A549 (cell line): Measurements from ENCODE around the gene DACT2. TPM values are rescaled to one million over a fixed set of nuclear protein-coding genes. Genes with fewer than 3 reads are reported as not detected.

Experiments used
- ATAC-seq, 2 experiments: fragments of 200-7000 bp in 1 of 2; fragments of >200 bp in 1 of 2; cut with Nextera tagmentation in 1 of 2; cut with Tn5 transposase in 1 of 2; 3 replicates each; pipeline versions ENCODE4 v1.8.0 to v1.9.1; 2018 to 2020; ENCODE audit warnings: mild to moderate bottlenecking in 1 of 2, moderate library complexity in 1 of 2
- CTCF ChIA-PET: fragments of 300-600 bp; sonication (Branson Sonifier 250); formaldehyde crosslinking; extraction: SDS; loops from one replicate; lab custom pipeline; 2021; ENCODE audit warnings: antibody characterized with exemption, inconsistent platforms; lab: Yijun Ruan, JAX
- POLR2A ChIA-PET: fragments of 350-600 bp; formaldehyde crosslinking; extraction: SDS; loops from one replicate; lab custom pipeline; 2021; ENCODE audit warnings: antibody characterized with exemption, inconsistent platforms; lab: Yijun Ruan, JAX
- DNase-seq, 2 experiments: peaks; one replicate each; pipeline versions ENCODE4 v3.0.0 to v3.0.0-alpha.2; 2011 to 2016; ENCODE audit warnings: low read depth in 1 of 2, low spot score in 1 of 2
- FAIRE-seq: peaks from 2 replicates; lab custom pipeline; 2011; peaks lifted over from hg19 to GRCh38; lab: Jason Lieb, UNC
- H3K27ac ChIP-seq, 2 experiments: fragments of >200 bp; sonication (Bioruptor Twin); formaldehyde crosslinking; 3 replicates each; pipeline ENCODE4 v1.5.1; 2016 to 2017
- H3K4me1 ChIP-seq: fragments of >200 bp; sonication (Bioruptor Twin); formaldehyde crosslinking; 3 replicates; pipeline ENCODE4 v1.6.1; 2016
- H3K4me2 ChIP-seq: fragments of >200 bp; sonication (Bioruptor Twin); formaldehyde crosslinking; 3 replicates; pipeline ENCODE4 v1.6.1; 2016
- H3K4me3 ChIP-seq: fragments of >200 bp; sonication (Bioruptor Twin); formaldehyde crosslinking; 3 replicates; pipeline ENCODE4 v1.5.1; 2016
- H3K9me3 ChIP-seq: fragments of >200 bp; sonication (Bioruptor Twin); formaldehyde crosslinking; 3 replicates; pipeline ENCODE4 v1.6.1; 2016
- ATOH8 ChIP-seq: fragments of 250-450 bp; sonication (Bioruptor Pico); IDR thresholded peaks from 2 replicates; pipeline ENCODE4 v1.5.0; 2020; ENCODE audit warnings: low read depth, mild to moderate bottlenecking, moderate library complexity
- BHLHE40 ChIP-seq: IDR thresholded peaks from 2 replicates; pipeline ENCODE4 v1.6.1; 2012; ENCODE audit warnings: low read depth, low read length, inconsistent platforms
- CBX2 ChIP-seq: fragments of 200-600 bp; sonication (generic); IDR thresholded peaks from 2 replicates; pipeline ENCODE4 v1.6.1; 2016; ENCODE audit warnings: low read depth, mild to moderate bottlenecking, borderline replicate concordance
- FOSB ChIP-seq: fragments of 250-450 bp; sonication (Bioruptor Pico); IDR thresholded peaks from 2 replicates; pipeline ENCODE4 v1.5.0; 2020; ENCODE audit warnings: mild to moderate bottlenecking, moderate library complexity
- GATA3 ChIP-seq: IDR thresholded peaks from 2 replicates; pipeline ENCODE4 v1.6.1; 2012; ENCODE audit warnings: borderline replicate concordance
- HDAC2 ChIP-seq: fragments of 200-600 bp; sonication (generic); IDR thresholded peaks from 2 replicates; pipeline ENCODE4 v1.6.1; 2016
- HES2 ChIP-seq: fragments of >200 bp; sonication (Bioruptor Twin); formaldehyde crosslinking; IDR thresholded peaks from 2 replicates; pipeline ENCODE4 v1.6.1; 2016
- HEYL ChIP-seq: fragments of 250-450 bp; sonication (Bioruptor Pico); IDR thresholded peaks from 2 replicates; pipeline ENCODE4 v1.8.0; 2021; ENCODE audit warnings: mild to moderate bottlenecking, moderate library complexity
- HMGXB4 ChIP-seq: fragments of 250-450 bp; sonication (Bioruptor Pico); IDR thresholded peaks from 2 replicates; pipeline ENCODE4 v1.5.0; 2021; ENCODE audit warnings: mild to moderate bottlenecking, moderate library complexity, borderline replicate concordance
- HOXA7 ChIP-seq: fragments of 250-450 bp; sonication (Bioruptor Pico); IDR thresholded peaks from 2 replicates; pipeline ENCODE4 v1.5.0; 2020; ENCODE audit warnings: mild to moderate bottlenecking, moderate library complexity
- JUNB ChIP-seq: fragments of >200 bp; sonication (Bioruptor Twin); formaldehyde crosslinking; IDR thresholded peaks from 2 replicates; pipeline ENCODE4 v1.6.1; 2016
- KDM5A ChIP-seq: fragments of 200-600 bp; sonication (generic); IDR thresholded peaks from 2 replicates; pipeline ENCODE4 v1.6.1; 2016; ENCODE audit warnings: antibody characterized with exemption, mild to moderate bottlenecking
- MAFK ChIP-seq: fragments of 450-650 bp; IDR thresholded peaks from 2 replicates; pipeline ENCODE4 v1.6.1; 2014; ENCODE audit not compliant: partially characterized antibody
- MAZ ChIP-seq: fragments of 150-350 bp; IDR thresholded peaks from 2 replicates; pipeline ENCODE4 v1.6.1; 2014; ENCODE audit warnings: antibody characterized with exemption, low read depth, low read length, borderline replicate concordance
- MYC ChIP-seq: IDR thresholded peaks from 2 replicates; pipeline ENCODE4 v1.6.1; 2012; ENCODE audit warnings: mild to moderate bottlenecking, inconsistent platforms, low read length, improper control_type of control experiment, borderline replicate concordance
- NFE2L2 ChIP-seq: fragments of 150-350 bp; conservative IDR thresholded peaks from 2 replicates; pipeline ENCODE4 v1.6.1; 2014; ENCODE audit warnings: low read length
- NR3C1 ChIP-seq: fragments of >200 bp; sonication (Bioruptor Twin); formaldehyde crosslinking; IDR thresholded peaks from 3 replicates; pipeline ENCODE4 v1.6.1; 2017
- PBX3 ChIP-seq: IDR thresholded peaks from 2 replicates; pipeline ENCODE4 v1.6.1; 2012
- PHF8 ChIP-seq: fragments of 200-600 bp; sonication (generic); IDR thresholded peaks from 2 replicates; pipeline ENCODE4 v1.6.1; 2016; ENCODE audit warnings: low read depth, mild to moderate bottlenecking, antibody characterized with exemption, moderate library complexity, borderline replicate concordance
- RARB ChIP-seq: fragments of 250-450 bp; sonication (Bioruptor Pico); IDR thresholded peaks from 2 replicates; pipeline ENCODE4 v1.8.0; 2021; ENCODE audit warnings: mild to moderate bottlenecking, moderate library complexity
- RNF2 ChIP-seq: fragments of 200-600 bp; sonication (generic); IDR thresholded peaks from 2 replicates; pipeline ENCODE4 v1.6.1; 2016; ENCODE audit warnings: low read depth, mild to moderate bottlenecking, antibody characterized with exemption, moderate library complexity, borderline replicate concordance
- SREBF2 ChIP-seq: fragments of 450-650 bp; IDR thresholded peaks from 2 replicates; pipeline ENCODE4 v1.6.1; 2014; ENCODE audit warnings: mild to moderate bottlenecking, moderate library complexity
- TP53 ChIP-seq: fragments of 250-450 bp; sonication (Bioruptor Pico); IDR thresholded peaks from 2 replicates; pipeline ENCODE4 v1.5.0; 2021; ENCODE audit warnings: mild to moderate bottlenecking, moderate library complexity
- ZNF302 ChIP-seq: fragments of 250-450 bp; sonication (Bioruptor Pico); IDR thresholded peaks from 2 replicates; pipeline ENCODE4 v1.9.0; 2021; ENCODE audit warnings: inconsistent platforms, mild to moderate bottlenecking, moderate library complexity
- WGBS: methylation state at CpG from one replicate; pipeline ENCODE4 v1.1.6; 2017; ENCODE audit errors: missing lambda C conversion rate; 5-methylcytosine and 5-hydroxymethylcytosine counted together
- polyA plus RNA-seq, 4 experiments: library from polyadenylated mRNA; depleted of rRNA in 3 of 4; stranded (reverse); fragments of >200 nt; fragmentation: RNase III in 1 of 4; extraction: RNeasy Plus Mini Kit Qiagen cat#74134 plus additional on column Dnase treatment in 1 of 4; gene quantifications; 2 replicates in 3 of 4; 3 replicates in 1 of 4; pipeline ENCODE4 v1.2.3, GENCODE V29; 2011 to 2017

The DACT2 gene
- polyA plus RNA-seq, 2 of the 4 experiments (the other 2 are of a cell fraction): 0.63 to 1.5 TPM

GRCh38 chr6:168347053-168347452, 27.5 kb upstream of the DACT2 start:
- TF ChIP-seq HES2 (no peak), SREBF2 (no peak), PBX3 (no peak), MAFK (no peak), MAZ (no peak), MYC (no peak), NR3C1 (no peak), ATOH8 (CRISPR knock-in tag) (no peak), CBX2 (no peak), FOSB (CRISPR knock-in tag) (no peak), NFE2L2 (no peak)
- POLR2A ChIA-PET: no interaction called here
- Histone ChIP-seq H3K4me3 (no peak overlapping the region), H3K4me2 (no peak overlapping the region), H3K27ac (no peak overlapping the region), H3K4me1 (no peaks in the 10 kb centered on the region), H3K9me3 (no peaks in the 10 kb centered on the region; the same call in 2 of the 3 replicates)
- WGBS: 85% methylated on average over 7 of the region's 7 CpGs
- FAIRE-seq (no peak), ATAC-seq (no peak), DNase-seq (no peak)
- CTCF ChIA-PET: interaction anchor here (0.9 to 1.3 kb wide), 2 partner anchors 9 to 23 kb away, joined by 3 read pairs; no protein-coding TSS in a partner anchor

- ChIA-PET POLR2A (interaction anchor here (0.6 kb wide), 1 partner anchor 19 kb away, joined by 3 read pairs; no protein-coding TSS in a partner anchor), CTCF (interaction anchor here (0.6 kb wide), 1 partner anchor 9 kb away, joined by 3 read pairs; no protein-coding TSS in a partner anchor)
- no peak for TF ChIP-seq NFE2L2
- no peak for TF ChIP-seq PHF8
- no peak for TF ChIP-seq RNF2
- TF ChIP-seq KDM5A: no peak
- TF ChIP-seq BHLHE40: no peak
- ATAC-seq: no peak
- Histone ChIP-seq H3K4me1 (no peaks in the 10 kb centered on the region), H3K4me3 (no peak overlapping the region), H3K27ac (no peak overlapping the region), H3K9me3 (no peaks in the 10 kb centered on the region; the same call in 2 of the 3 replicates), H3K4me2 (no peak overlapping the region)
- 71% methylated on average over 14 of the region's 33 CpGs for WGBS
- DNase-seq: no peak
- no peak for FAIRE-seq
These were observed 26.5 kb upstream of the DACT2 start for GRCh38 chr6:168345896-168346754.

GRCh38 chr6:168345266-168345665, 25.7 kb upstream of the DACT2 start:
- H3K9me3 ChIP-seq: no peaks in the 10 kb centered on the region
- no peaks in the 10 kb centered on the region for H3K4me1 ChIP-seq
- ATAC-seq (no peak), DNase-seq (no peak), FAIRE-seq (no peak)
- no peak overlapping the region for H3K4me2 ChIP-seq
- CTCF ChIA-PET: interaction anchor here (0.6 kb wide), 1 partner anchor 10 kb away, joined by 3 read pairs; no protein-coding TSS in a partner anchor
- no peak overlapping the region for H3K4me3 ChIP-seq
- 70% methylated on average over 9 of the region's 18 CpGs for WGBS
- TF ChIP-seq HOXA7 (no peak), HDAC2 (no peak), GATA3 (no peak), HMGXB4 (CRISPR knock-in tag) (no peak), ZNF302 (CRISPR knock-in tag) (no peak), JUNB (no peak), PHF8 (no peak), TP53 (CRISPR knock-in tag) (no peak), RNF2 (no peak), RARB (no peak), HEYL (no peak)
- TF ChIP-seq, all 56 proteins: peak for 0
- no peak overlapping the region for H3K27ac ChIP-seq
- POLR2A ChIA-PET: interaction anchor here (0.6 kb wide), 1 partner anchor 18 kb away, joined by 3 read pairs; no protein-coding TSS in a partner anchor
